DOHH2 (cell line): ENCODE measurements around the gene FDX1.

ENCODE experiments used
- EZH2phosphoT487 ChIP-seq: fragments of 200-600 bp; sonication (generic); IDR thresholded peaks from 2 replicates; pipeline ENCODE4 v1.6.1; 2017; ENCODE audit warnings: borderline replicate concordance, mild to moderate bottlenecking, antibody characterized with exemption, low read length, moderate library complexity, mixed read lengths
- TF ChIP-seq, protein P1 (sequence below): fragments of 200-600 bp; sonication (generic); IDR thresholded peaks from one replicate; pipeline ENCODE4 v1.5.1; 2014; ENCODE audit warnings: antibody characterized with exemption, mild to moderate bottlenecking, low read depth, low read length; ENCODE audit not compliant: poor library complexity, severe bottlenecking

DNA sequence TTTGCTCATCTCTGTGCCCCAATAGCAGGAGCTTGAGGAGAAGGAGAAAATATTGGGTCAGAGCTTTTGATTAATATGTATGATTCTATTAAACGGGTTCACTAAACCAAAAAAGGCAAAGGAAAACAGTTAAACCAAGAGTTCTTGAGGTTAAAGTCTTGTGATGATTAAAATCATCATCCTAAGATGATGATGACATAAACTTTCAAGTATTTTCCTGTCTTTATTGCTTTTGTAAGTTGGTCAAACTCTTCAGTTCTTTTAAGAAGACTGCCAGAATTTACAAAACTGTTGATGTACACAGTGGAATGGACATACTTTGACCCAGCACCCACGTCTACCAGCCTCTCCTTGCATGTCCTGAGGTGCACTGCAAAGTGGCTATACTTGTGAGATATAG is 41.0 kb downstream of the FDX1 start:
- TF ChIP-seq, protein P1, sequence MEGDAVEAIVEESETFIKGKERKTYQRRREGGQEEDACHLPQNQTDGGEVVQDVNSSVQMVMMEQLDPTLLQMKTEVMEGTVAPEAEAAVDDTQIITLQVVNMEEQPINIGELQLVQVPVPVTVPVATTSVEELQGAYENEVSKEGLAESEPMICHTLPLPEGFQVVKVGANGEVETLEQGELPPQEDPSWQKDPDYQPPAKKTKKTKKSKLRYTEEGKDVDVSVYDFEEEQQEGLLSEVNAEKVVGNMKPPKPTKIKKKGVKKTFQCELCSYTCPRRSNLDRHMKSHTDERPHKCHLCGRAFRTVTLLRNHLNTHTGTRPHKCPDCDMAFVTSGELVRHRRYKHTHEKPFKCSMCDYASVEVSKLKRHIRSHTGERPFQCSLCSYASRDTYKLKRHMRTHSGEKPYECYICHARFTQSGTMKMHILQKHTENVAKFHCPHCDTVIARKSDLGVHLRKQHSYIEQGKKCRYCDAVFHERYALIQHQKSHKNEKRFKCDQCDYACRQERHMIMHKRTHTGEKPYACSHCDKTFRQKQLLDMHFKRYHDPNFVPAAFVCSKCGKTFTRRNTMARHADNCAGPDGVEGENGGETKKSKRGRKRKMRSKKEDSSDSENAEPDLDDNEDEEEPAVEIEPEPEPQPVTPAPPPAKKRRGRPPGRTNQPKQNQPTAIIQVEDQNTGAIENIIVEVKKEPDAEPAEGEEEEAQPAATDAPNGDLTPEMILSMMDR, result no peak
- no peak for TF ChIP-seq EZH2phosphoT487
